ENCODE data around the gene PLXNB1.
"Not testable (repeated sequence)": the region's sequence is repeated elsewhere in the genome, so short reads cannot be mapped to it uniquely, and the experiment has no call there.

Gene PLXNB1

GRCh38 chr3:48429960-48430707, at the start of gene PLXNB1:
Gene PLXNB1, minus strand, starts transcription at chr3:48430086. Its CDS starts 5,475 bp downstream, at chr3:48424611.
- no peak for FAIRE-seq

- FAIRE-seq = no peak
These were observed 49.0 kb upstream of the PLXNB1 start for GRCh38 chr3:48478626-48479555.

GRCh38 chr3:48477959-48478520, 48.2 kb upstream of the PLXNB1 start:
- FAIRE-seq = no peak

GRCh38 chr3:48476426-48477053, 46.7 kb upstream of the PLXNB1 start:
- FAIRE-seq = no peak

GRCh38 chr3:48475188-48475587, 45.3 kb upstream of the PLXNB1 start:
- no peak for FAIRE-seq

GRCh38 chr3:48474619-48475018, 44.7 kb upstream of the PLXNB1 start:
- no peak for FAIRE-seq

- not testable (repeated sequence) for FAIRE-seq
These were observed 44.1 kb upstream of the PLXNB1 start for GRCh38 chr3:48474031-48474430.

GRCh38 chr3:48473617-48473952, 43.7 kb upstream of the PLXNB1 start:
- FAIRE-seq = no peak

GRCh38 chr3:48472923-48473616, 43.2 kb upstream of the PLXNB1 start:
- FAIRE-seq = peak; percentile 29

GRCh38 chr3:48472673-48472922, 42.7 kb upstream of the PLXNB1 start:
- FAIRE-seq = no peak

GRCh38 chr3:48470286-48470685, 40.4 kb upstream of the PLXNB1 start:
- FAIRE-seq = no peak

GRCh38 chr3:48469046-48469915, 39.4 kb upstream of the PLXNB1 start:
- no peak for FAIRE-seq

- FAIRE-seq = no peak
These were observed 38.4 kb upstream of the PLXNB1 start for GRCh38 chr3:48468329-48468731.

- no peak for FAIRE-seq
These were observed 37.8 kb upstream of the PLXNB1 start for GRCh38 chr3:48467473-48468267.

- no peak for FAIRE-seq
These were observed 37.2 kb upstream of the PLXNB1 start for GRCh38 chr3:48467110-48467454.

- no peak for FAIRE-seq
These were observed 36.7 kb upstream of the PLXNB1 start for GRCh38 chr3:48466386-48467109.

GRCh38 chr3:48465531-48466378, 35.9 kb upstream of the PLXNB1 start:
- peak; percentile 99 for FAIRE-seq

- no peak for FAIRE-seq
These were observed 35.3 kb upstream of the PLXNB1 start for GRCh38 chr3:48465237-48465530.

GRCh38 chr3:48464713-48465221, 34.9 kb upstream of the PLXNB1 start:
- no peak for FAIRE-seq

Measured in endometrium (tissue), 2 donors.